HCT116 (cell line): ENCODE results near the gene PIGL. TPM values are rescaled to one million over a fixed set of nuclear protein-coding genes. Genes with fewer than 3 reads are reported as not detected.
A peak's percentile ranks its signal among the peaks of the same experiment; 100 is the strongest.
"Not testable (repeated sequence)": the region's sequence is repeated elsewhere in the genome, so short reads cannot be mapped to it uniquely, and the experiment has no call there.

ENCODE experiments used
- ATAC-seq: fragments of 200-7000 bp; cut with Tn5 transposase; 2 replicates; pipeline ENCODE4 v1.9.1; 2020; ENCODE audit warnings: mild to moderate bottlenecking, moderate library complexity
- BruUV-seq: library from RNA; stranded (reverse); fragments of 400-500 nt; replicated peaks from 2 replicates; lab custom pipeline; 2021; lab: Mats Ljungman, UMichigan
- CTCF ChIA-PET: fragments of 300-600 bp; sonication (Branson Sonifier 250); formaldehyde crosslinking; loops from one replicate; lab custom pipeline; 2021; ENCODE audit warnings: antibody characterized with exemption; lab: Charles Lee
- POLR2A ChIA-PET: fragments of 300-600, 350-600 bp; sonication (Branson Sonifier 250); formaldehyde crosslinking; loops from one replicate; lab custom pipeline; 2021; ENCODE audit warnings: antibody characterized with exemption; lab: Charles Lee
- RAD21 ChIA-PET, 2 experiments: fragments of 300-600 bp; sonication (Branson Sonifier 250); formaldehyde crosslinking; loops; one replicate each; lab custom pipeline; 2023; ENCODE audit warnings: low total read pairs in 2 of 2; ENCODE audit not compliant: uncharacterized antibody in 2 of 2, unreplicated experiment in 2 of 2, low non-redundant PET in 1 of 2; lab: Charles Lee
- DNase-seq: peaks from one replicate; pipeline ENCODE4 v3.0.0-alpha.2; 2010; ENCODE audit warnings: low read depth, low spot score
- H2AFZ ChIP-seq: fragments of 200-600 bp; shearing (Covaris generic), sonication (generic); 2 replicates; pipeline ENCODE4 v1.6.1; 2017; ENCODE audit warnings: low read depth, mixed run types, mixed read lengths, antibody characterized with exemption, low read length; ENCODE audit not compliant: poor library complexity, severe bottlenecking
- H3K27ac ChIP-seq: 2 replicates; pipeline ENCODE4 v1.5.1; 2012; ENCODE audit warnings: low read depth, low read length
- H3K27me3 ChIP-seq: fragments of 200-600 bp; sonication (generic); 2 replicates; pipeline ENCODE4 v1.6.1; 2016; ENCODE audit warnings: mixed run types, low read length, mixed read lengths; ENCODE audit not compliant: insufficient read depth
- H3K36me3 ChIP-seq, 2 experiments: fragments of 200-500 bp in 1 of 2; fragments of 200-600 bp in 1 of 2; sonication (Bioruptor generic) in 1 of 2; sonication (generic) in 1 of 2; 2 replicates each; pipeline versions ENCODE4 v1.5.1 to v1.6.1; 2014 to 2016; ENCODE audit warnings: low read length in 2 of 2, inconsistent platforms in 1 of 2, mixed read lengths in 1 of 2, mixed run types in 1 of 2; ENCODE audit not compliant: insufficient read depth in 2 of 2, control insufficient read depth in 1 of 2
- H3K4me1 ChIP-seq, 2 experiments: fragments of 200-600 bp in 1 of 2; sonication (generic) in 1 of 2; 2 replicates each; pipeline versions ENCODE4 v1.5.1 to v1.6.1; 2012 to 2017; ENCODE audit warnings: low read length in 2 of 2, inconsistent platforms in 1 of 2, mild to moderate bottlenecking in 1 of 2, mixed read lengths in 1 of 2, mixed run types in 1 of 2, moderate library complexity in 1 of 2; ENCODE audit not compliant: insufficient read depth in 2 of 2, control insufficient read depth in 1 of 2
- H3K4me2 ChIP-seq: fragments of 200-600 bp; sonication (generic); 2 replicates; pipeline ENCODE4 v1.6.1; 2017; ENCODE audit warnings: mixed run types, low read length, mixed read lengths
- H3K4me3 ChIP-seq, 2 experiments: fragments of 200-600 bp in 1 of 2; sonication (generic) in 1 of 2; replicated peaks in 1 of 2; 2 replicates each; pipeline ENCODE4 v1.5.1; 2011 to 2016; ENCODE audit warnings: low read length in 2 of 2, control low read depth in 1 of 2, low read depth in 1 of 2, mild to moderate bottlenecking in 1 of 2, mixed read lengths in 1 of 2, mixed run types in 1 of 2
- H3K79me2 ChIP-seq: fragments of 200-600 bp; sonication (generic); 2 replicates; pipeline ENCODE4 v1.6.1; 2017; ENCODE audit warnings: mild to moderate bottlenecking, mixed run types, low read length, moderate library complexity, mixed read lengths; ENCODE audit not compliant: insufficient read depth
- H3K9ac ChIP-seq: fragments of 200-600 bp; sonication (generic); 2 replicates; pipeline ENCODE4 v1.6.1; 2016; ENCODE audit warnings: low read length, mixed read lengths
- H3K9me2 ChIP-seq: fragments of 200-600 bp; sonication (generic), shearing (Covaris generic); 2 replicates; pipeline ENCODE4 v1.6.1; 2017; ENCODE audit warnings: mixed run types, mild to moderate bottlenecking, moderate library complexity; ENCODE audit not compliant: insufficient read depth
- H3K9me3 ChIP-seq, 2 experiments: fragments of 200-500 bp in 1 of 2; fragments of 200-600 bp in 1 of 2; sonication (Bioruptor generic) in 1 of 2; sonication (generic) in 1 of 2; 2 replicates each; pipeline ENCODE4 v1.6.1; 2014 to 2017; ENCODE audit warnings: low read length in 2 of 2, mixed read lengths in 2 of 2, inconsistent platforms in 1 of 2, low read depth in 1 of 2, mild to moderate bottlenecking in 1 of 2, mixed run types in 1 of 2, moderate library complexity in 1 of 2; ENCODE audit not compliant: control insufficient read depth in 1 of 2, insufficient read depth in 1 of 2
- H4K20me1 ChIP-seq: fragments of 200-600 bp; sonication (generic), shearing (Covaris generic); 2 replicates; pipeline ENCODE4 v1.6.1; 2017; ENCODE audit warnings: mixed run types, mild to moderate bottlenecking, moderate library complexity; ENCODE audit not compliant: insufficient read depth
- ATF3 ChIP-seq: IDR thresholded peaks from 2 replicates; pipeline ENCODE4 v1.6.1; 2012
- EZH2 ChIP-seq: fragments of 200-600 bp; sonication (generic); IDR thresholded peaks from 2 replicates; pipeline ENCODE4 v1.6.1; 2017; ENCODE audit warnings: antibody characterized with exemption, mixed run types
- EZH2phosphoT487 ChIP-seq: fragments of 200-600 bp; IDR thresholded peaks from 2 replicates; pipeline ENCODE4 v1.6.1; 2018; ENCODE audit warnings: antibody characterized with exemption, borderline replicate concordance
- JUND ChIP-seq: IDR thresholded peaks from 2 replicates; pipeline ENCODE4 v1.6.1; 2012
- POLR2AphosphoS5 ChIP-seq: IDR thresholded peaks from 2 replicates; pipeline ENCODE4 v1.6.1; 2011; ENCODE audit warnings: mild to moderate bottlenecking, low read depth, low read length, moderate library complexity
- YY1 ChIP-seq: IDR thresholded peaks from 2 replicates; pipeline ENCODE4 v1.6.1; 2011; ENCODE audit warnings: low read length, low read depth, moderate library complexity, mild to moderate bottlenecking; ENCODE audit not compliant: insufficient replicate concordance; ENCODE audit errors: extremely low read depth
- ZBTB33 ChIP-seq: IDR thresholded peaks from 2 replicates; pipeline ENCODE4 v1.6.1; 2011; ENCODE audit warnings: mild to moderate bottlenecking, low read length, moderate library complexity; ENCODE audit not compliant: insufficient replicate concordance; ENCODE audit errors: extremely low read depth
- intact Hi-C: fragments of 100-400 bp; cut with micrococcal nuclease; formaldehyde crosslinking; loops from 2 replicates; pipeline ENCODE4 v1.10.0; 2022
- total RNA-seq: library from RNA; stranded (reverse); gene quantifications from one replicate; pipeline ENCODE4 v1.2.1, GENCODE V29; 2021; ENCODE audit not compliant: unreplicated experiment

The PIGL gene
- total RNA-seq, 1 experiment from 2014 or later, result 36.8 TPM

- Histone ChIP-seq H3K9me3 (no peaks in the 10 kb centered on the region), H4K20me1 (no peaks in the 10 kb centered on the region), H3K9me2 (no peaks in the 10 kb centered on the region), H3K27ac (no peak overlapping the region), H3K4me2 (no peak overlapping the region), H3K79me2 (peaks cover 75% of the 10 kb centered on the region), H3K9ac (no peak overlapping the region), H2AFZ (no peak overlapping the region), H3K36me3 (0 out of 4 replicates have a peak, but pooled peaks cover 0 to 6% of the 10 kb centered on the region in 2 experiments), H3K4me3 (no peak overlapping the region), H3K4me1 (peaks cover 5 to 6% of the 10 kb centered on the region in 2 experiments; a peak in 3 of 4 replicates), H3K27me3 (no peaks in the 10 kb centered on the region)
- ChIA-PET CTCF (no interaction called here), POLR2A (interaction anchor here (1.1 kb wide), 1 partner anchor 216 kb away, joined by 4 read pairs; no protein-coding TSS in a partner anchor), RAD21 (no interaction called here)
- no TSS peak for BruUV-seq
- intact Hi-C loops, result no loop called here
- ATAC-seq (no peak), DNase-seq (no peak)
- TF ChIP-seq EZH2phosphoT487, result no peak
- no peak for TF ChIP-seq ZBTB33
- no peak for TF ChIP-seq ATF3
- TF ChIP-seq JUND, result no peak
- no peak for TF ChIP-seq POLR2AphosphoS5
- no peak for TF ChIP-seq EZH2
- TF ChIP-seq YY1, result no peak
Measured at GRCh38 chr17:16222406-16222805, 5.4 kb downstream of the PIGL start.

- H3K9me3 ChIP-seq, H3K9me2 ChIP-seq, intact Hi-C loops, RAD21 ChIA-PET, POLR2A ChIA-PET, H4K20me1 ChIP-seq, H3K27me3 ChIP-seq, H3K27ac ChIP-seq, H3K4me3 ChIP-seq, H3K4me2 ChIP-seq, DNase-seq, BruUV-seq, H3K36me3 ChIP-seq, H2AFZ ChIP-seq, H3K9ac ChIP-seq: not testable (repeated sequence)
- Histone ChIP-seq H3K79me2 (peaks cover 52% of the 10 kb centered on the region), H3K4me1 (peaks cover 8 to 13% of the 10 kb centered on the region in 2 experiments; a peak in 3 of 4 replicates)
- ATAC-seq, result 0 out of 2 replicates have a peak, but pooled peaks have one; percentile 14
- CTCF ChIA-PET, result interaction anchor here (1.6 kb wide), 1 partner anchor 56 kb away, joined by 5 read pairs; no protein-coding TSS in a partner anchor
Measured at GRCh38 chr17:16229912-16230561, 13.0 kb downstream of the PIGL start.
